T follicular helper cell (primary cell): ENCODE measurements around the gene HCAR2.
"Not testable (repeated sequence)": the region's sequence is repeated elsewhere in the genome, so short reads cannot be mapped to it uniquely, and the experiment has no call there.

Experiments used
- DNase-seq: peaks from one replicate; pipeline ENCODE4 v3.0.0-alpha.2; 2020; ENCODE audit warnings: low read depth

Gene HCAR2

GRCh38 chr12:122716658-122717057 is 13.5 kb upstream of the HCAR2 start, which contains the start of gene HCAR3:
Gene HCAR3, minus strand, starts transcription at chr12:122716811. Its CDS starts 74 bp downstream, at chr12:122716737.
- DNase-seq, result not testable (repeated sequence)

GRCh38 chr12:122715211-122715610 is 12.1 kb upstream of the HCAR2 start:
- DNase-seq, result not testable (repeated sequence)

- not testable (repeated sequence) for DNase-seq
These were observed 10.5 kb upstream of the HCAR2 start for GRCh38 chr12:122713491-122714188.

- DNase-seq, result not testable (repeated sequence)
These were observed 8.1 kb upstream of the HCAR2 start for GRCh38 chr12:122711266-122711665.

GRCh38 chr12:122710341-122710740 is 7.2 kb upstream of the HCAR2 start:
- not testable (repeated sequence) for DNase-seq

- not testable (repeated sequence) for DNase-seq
These were observed 6.1 kb upstream of the HCAR2 start for GRCh38 chr12:122709287-122709686.

- not testable (repeated sequence) for DNase-seq
These were observed 684 bp upstream of the HCAR2 start for GRCh38 chr12:122703841-122704240.

GRCh38 chr12:122701481-122701880 is 1.7 kb downstream of the HCAR2 start:
- DNase-seq, result not testable (repeated sequence)

- DNase-seq, result not testable (repeated sequence)
These were observed 3.0 kb downstream of the HCAR2 start for GRCh38 chr12:122700038-122700710.

GRCh38 chr12:122696922-122697321 is 6.2 kb downstream of the HCAR2 start:
- DNase-seq, result not testable (repeated sequence)

- no peak for DNase-seq
These were observed 11.6 kb downstream of the HCAR2 start for GRCh38 chr12:122691566-122691965.

GRCh38 chr12:122688291-122688690 is 14.9 kb downstream of the HCAR2 start:
- DNase-seq, result no peak

- DNase-seq, result no peak
These were observed 16.1 kb downstream of the HCAR2 start for GRCh38 chr12:122687086-122687485.

- no peak for DNase-seq
These were observed 16.6 kb downstream of the HCAR2 start for GRCh38 chr12:122686538-122686937.

- DNase-seq, result no peak
These were observed 18.8 kb downstream of the HCAR2 start for GRCh38 chr12:122684297-122684813.

- DNase-seq, result no peak
These were observed 21.3 kb downstream of the HCAR2 start for GRCh38 chr12:122681814-122682213.

- not testable (repeated sequence) for DNase-seq
These were observed 22.2 kb downstream of the HCAR2 start for GRCh38 chr12:122680989-122681388.

GRCh38 chr12:122676781-122677180 is 26.4 kb downstream of the HCAR2 start:
- DNase-seq, result not testable (repeated sequence)

GRCh38 chr12:122676015-122676414 is 27.1 kb downstream of the HCAR2 start:
- DNase-seq, result not testable (repeated sequence)

- no peak for DNase-seq
These were observed 30.6 kb downstream of the HCAR2 start for GRCh38 chr12:122672515-122672914.

- no peak for DNase-seq
These were observed 33.6 kb downstream of the HCAR2 start for GRCh38 chr12:122669397-122670070.

GRCh38 chr12:122668268-122668667 is 34.9 kb downstream of the HCAR2 start:
- no peak for DNase-seq
